ENCODE data around the gene ELK1. TPM values are rescaled to one million over a fixed set of nuclear protein-coding genes. Genes with fewer than 3 reads are reported as not detected.

The ELK1 gene
- total RNA-seq, 1 donor from 2014 or later: 146 TPM

DNA sequence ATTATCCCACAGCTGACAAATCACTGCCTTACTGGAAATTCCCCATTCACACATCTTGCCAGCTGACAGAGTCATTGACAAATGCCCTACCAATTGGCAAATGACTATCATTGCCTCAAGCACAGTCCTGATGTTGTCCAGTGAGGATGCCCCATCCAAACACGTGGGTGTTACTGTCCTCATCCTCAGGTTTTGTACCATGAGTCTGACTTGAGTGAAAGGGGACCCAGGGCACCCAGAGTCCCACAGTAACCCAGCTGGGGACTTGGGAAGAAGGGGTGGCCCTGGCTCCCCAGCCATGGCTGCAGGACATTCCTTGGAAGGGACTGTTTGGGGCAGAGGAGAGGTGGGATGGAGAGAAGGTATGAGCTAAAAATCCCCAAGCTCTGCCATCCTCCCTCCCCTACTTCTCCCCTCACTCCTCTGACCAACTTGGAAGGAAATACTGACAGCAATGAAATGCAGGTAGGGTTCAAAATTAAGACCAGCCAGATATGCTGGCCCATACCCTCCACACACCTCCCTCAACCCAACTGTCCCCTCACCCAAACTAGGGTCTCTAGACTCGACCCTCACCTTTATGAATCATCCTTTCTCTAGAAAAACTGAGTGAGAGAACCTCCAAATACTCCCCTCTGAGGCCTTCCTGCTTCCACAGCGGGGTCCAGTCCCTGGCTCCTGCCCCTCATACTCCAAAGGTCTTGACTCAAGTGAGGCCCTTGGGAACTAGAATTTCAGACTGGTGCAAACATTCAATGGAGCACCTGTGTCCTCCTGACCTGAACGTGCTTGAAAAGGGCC lies 63.1 kb downstream of the ELK1 start:
- Histone ChIP-seq H3K36me3 (peaks cover 5 to 7% of the 10 kb centered on the region in 2 donors), H3K4me3 (no peak overlapping the region), H3K4me1 (peaks cover 0 to 3% of the 10 kb centered on the region in 2 donors), H3K27ac (no peak overlapping the region), H3K9me3 (no peaks in the 10 kb centered on the region), H3K27me3 (no peaks in the 10 kb centered on the region)
- DNase-seq (ENCODE audit: low spot score in 2 of 2): peak in 1 of 2 donors; percentile 48
- intact Hi-C loops (cut with DNase I): no loop called here
- TF ChIP-seq, protein P1, sequence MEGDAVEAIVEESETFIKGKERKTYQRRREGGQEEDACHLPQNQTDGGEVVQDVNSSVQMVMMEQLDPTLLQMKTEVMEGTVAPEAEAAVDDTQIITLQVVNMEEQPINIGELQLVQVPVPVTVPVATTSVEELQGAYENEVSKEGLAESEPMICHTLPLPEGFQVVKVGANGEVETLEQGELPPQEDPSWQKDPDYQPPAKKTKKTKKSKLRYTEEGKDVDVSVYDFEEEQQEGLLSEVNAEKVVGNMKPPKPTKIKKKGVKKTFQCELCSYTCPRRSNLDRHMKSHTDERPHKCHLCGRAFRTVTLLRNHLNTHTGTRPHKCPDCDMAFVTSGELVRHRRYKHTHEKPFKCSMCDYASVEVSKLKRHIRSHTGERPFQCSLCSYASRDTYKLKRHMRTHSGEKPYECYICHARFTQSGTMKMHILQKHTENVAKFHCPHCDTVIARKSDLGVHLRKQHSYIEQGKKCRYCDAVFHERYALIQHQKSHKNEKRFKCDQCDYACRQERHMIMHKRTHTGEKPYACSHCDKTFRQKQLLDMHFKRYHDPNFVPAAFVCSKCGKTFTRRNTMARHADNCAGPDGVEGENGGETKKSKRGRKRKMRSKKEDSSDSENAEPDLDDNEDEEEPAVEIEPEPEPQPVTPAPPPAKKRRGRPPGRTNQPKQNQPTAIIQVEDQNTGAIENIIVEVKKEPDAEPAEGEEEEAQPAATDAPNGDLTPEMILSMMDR (IDR thresholded peaks at IDR 0.05): no peak

DNA sequence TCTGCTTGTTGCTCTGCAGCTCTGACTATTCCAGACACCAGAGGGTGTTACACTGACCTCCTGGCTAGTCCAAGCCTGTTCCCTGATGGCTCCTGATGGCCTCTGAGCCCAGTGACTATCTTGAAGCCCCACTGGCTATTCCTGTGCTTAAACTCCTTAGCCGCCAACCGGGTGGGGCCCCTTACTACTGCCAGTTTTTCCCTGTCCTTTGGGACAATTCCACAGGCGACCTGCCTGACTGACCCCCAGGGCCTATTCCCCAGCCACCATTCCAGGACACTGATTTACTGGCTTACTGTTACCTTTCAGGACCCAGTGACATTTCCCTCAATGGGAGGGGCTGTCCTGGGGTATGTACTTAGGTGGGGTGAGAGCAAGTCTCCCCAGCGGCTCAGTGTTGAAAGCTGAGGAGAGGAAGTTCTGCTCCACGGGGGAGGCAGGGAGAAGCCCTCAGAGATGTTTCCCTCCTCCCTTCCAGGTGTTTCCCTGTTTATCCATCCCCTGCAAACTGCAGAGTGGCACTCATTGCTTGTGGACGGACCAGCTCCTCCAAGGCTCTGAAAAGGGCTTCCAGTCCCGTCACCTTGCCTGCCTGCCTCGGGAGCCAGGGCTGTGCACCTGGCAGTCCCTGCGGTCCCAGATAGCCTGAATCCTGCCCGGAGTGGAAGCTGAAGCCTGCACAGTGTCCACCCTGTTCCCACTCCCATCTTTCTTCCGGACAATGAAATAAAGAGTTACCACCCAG lies 64.1 kb downstream of the ELK1 start:
- Histone ChIP-seq H3K27me3 (no peaks in the 10 kb centered on the region), H3K4me3 (no peak overlapping the region), H3K36me3 (peaks cover 5 to 7% of the 10 kb centered on the region in 2 donors), H3K27ac (peak overlapping the region in 1 of 2 donors; percentile 48), H3K9me3 (no peaks in the 10 kb centered on the region), H3K4me1 (peaks cover 0 to 3% of the 10 kb centered on the region in 2 donors)
- TF ChIP-seq, protein P1 (IDR thresholded peaks at IDR 0.05): no peak
- DNase-seq (ENCODE audit: low spot score in 2 of 2): peak in 1 of 2 donors; percentile 48
- intact Hi-C loops (cut with DNase I): no loop called here

Other genes starting within 250 kb of the ELK1 start
- gene ZNF41, start 167.3 kb downstream of the ELK1 start, total RNA-seq: 2.7 TPM
- 56.1 TPM for gene ARAF, start 89.4 kb downstream of the ELK1 start, total RNA-seq
- 1,308 TPM for gene TIMP1, start 68.1 kb downstream of the ELK1 start, total RNA-seq
- gene SYN1, start 30.7 kb downstream of the ELK1 start, total RNA-seq: 5.7 TPM
- gene CFP, start 20.6 kb downstream of the ELK1 start, total RNA-seq: 25.4 TPM
- 63.6 TPM for gene UXT, start 8.6 kb upstream of the ELK1 start, total RNA-seq
- 2.8 TPM for gene ZNF81, start 186.3 kb upstream of the ELK1 start, total RNA-seq

Data from ascending aorta (tissue), 2 donors.